ENCODE data around the gene C1orf105. TPM values are rescaled to one million over a fixed set of nuclear protein-coding genes. Genes with fewer than 3 reads are reported as not detected.
A peak's percentile ranks its signal among the peaks of the same experiment; 100 is the strongest.

C1orf105 gene
- total RNA-seq, 3 donors from 2014 or later = not detected

DNA sequence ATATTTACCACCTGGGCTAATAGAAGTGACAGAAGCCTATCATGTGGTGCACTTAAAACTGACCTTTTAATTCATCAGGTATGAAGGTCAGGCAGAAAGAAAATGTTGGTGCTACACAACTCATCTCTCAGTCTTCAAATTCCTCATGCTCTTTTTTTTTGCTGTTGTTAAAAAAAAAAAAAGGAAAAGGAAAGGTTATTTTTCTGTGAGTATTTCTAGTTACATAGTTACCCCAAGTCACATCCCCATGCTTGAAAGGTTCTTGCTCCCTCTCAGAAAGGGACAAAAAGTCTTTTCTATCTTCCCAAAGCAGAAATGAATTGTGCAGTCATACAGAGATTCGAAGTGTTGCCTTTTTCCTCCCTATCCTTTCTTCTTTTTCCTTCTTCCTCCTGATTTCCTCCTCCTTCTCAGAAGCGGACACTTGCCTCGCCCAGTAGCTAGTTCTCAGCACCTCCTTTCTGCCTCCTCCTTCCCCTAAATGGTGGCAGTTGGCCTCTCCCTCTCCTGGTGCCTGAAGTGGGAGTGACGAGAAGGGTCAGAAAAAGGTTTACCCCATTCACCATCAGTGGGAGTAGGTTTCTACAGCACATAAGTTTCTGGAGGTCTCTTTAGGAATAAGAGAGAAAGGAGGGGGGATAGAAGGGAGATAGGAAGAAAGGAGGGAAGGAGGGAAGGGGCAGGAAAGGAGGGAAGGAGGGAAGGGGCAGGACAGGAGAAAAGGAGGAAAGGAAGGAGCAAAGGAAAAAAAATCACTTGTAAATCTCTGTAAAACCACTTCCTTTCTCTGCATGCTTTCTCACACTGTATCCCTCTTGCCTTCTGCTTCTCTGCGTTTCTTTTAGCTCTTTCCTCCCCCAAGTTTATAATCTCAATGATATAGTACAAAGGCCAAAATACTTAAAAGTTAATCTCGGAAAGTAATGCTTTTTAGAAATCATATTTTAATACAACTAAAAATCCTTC is 20.4 kb upstream of the C1orf105 start:
- TF ChIP-seq, protein P1, sequence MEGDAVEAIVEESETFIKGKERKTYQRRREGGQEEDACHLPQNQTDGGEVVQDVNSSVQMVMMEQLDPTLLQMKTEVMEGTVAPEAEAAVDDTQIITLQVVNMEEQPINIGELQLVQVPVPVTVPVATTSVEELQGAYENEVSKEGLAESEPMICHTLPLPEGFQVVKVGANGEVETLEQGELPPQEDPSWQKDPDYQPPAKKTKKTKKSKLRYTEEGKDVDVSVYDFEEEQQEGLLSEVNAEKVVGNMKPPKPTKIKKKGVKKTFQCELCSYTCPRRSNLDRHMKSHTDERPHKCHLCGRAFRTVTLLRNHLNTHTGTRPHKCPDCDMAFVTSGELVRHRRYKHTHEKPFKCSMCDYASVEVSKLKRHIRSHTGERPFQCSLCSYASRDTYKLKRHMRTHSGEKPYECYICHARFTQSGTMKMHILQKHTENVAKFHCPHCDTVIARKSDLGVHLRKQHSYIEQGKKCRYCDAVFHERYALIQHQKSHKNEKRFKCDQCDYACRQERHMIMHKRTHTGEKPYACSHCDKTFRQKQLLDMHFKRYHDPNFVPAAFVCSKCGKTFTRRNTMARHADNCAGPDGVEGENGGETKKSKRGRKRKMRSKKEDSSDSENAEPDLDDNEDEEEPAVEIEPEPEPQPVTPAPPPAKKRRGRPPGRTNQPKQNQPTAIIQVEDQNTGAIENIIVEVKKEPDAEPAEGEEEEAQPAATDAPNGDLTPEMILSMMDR (IDR thresholded peaks at IDR 0.05) = no peak
- H3K4me1 ChIP-seq (ENCODE audit: low read depth) = peaks cover 15% of the 10 kb centered on the region
- DNase-seq = no peak
- H3K4me3 ChIP-seq = no peak overlapping the region
- intact Hi-C loops (cut with DNase I, micrococcal nuclease) = loop anchor here (10.0 kb wide), 2 partner anchors 255 to 395 kb away; no protein-coding TSS in a partner anchor
- peak; percentile 21 for ATAC-seq
- no peaks in the 10 kb centered on the region for H3K9me3 ChIP-seq
- no peaks in the 10 kb centered on the region for H3K36me3 ChIP-seq (ENCODE audit: low read depth)

DNA sequence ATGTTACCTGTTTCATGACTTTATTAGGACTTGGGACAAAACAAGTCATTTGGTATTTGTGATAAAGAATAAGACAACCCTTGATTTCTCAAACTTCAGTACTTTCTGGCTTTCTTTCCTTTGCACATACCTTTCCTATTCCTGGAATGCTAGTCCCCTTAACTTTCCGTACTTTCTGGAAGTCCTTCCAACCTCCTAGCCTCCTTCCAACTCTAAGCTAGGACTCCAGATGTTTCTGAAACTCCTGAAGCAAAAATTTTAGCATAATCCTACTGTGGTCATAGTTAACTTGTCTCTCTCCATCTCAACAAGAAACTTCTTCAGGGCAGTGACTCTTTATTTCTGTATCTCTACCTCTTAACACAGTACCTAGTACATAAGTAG is 19.8 kb upstream of the C1orf105 start:
- no peak for DNase-seq
- peaks cover 15% of the 10 kb centered on the region for H3K4me1 ChIP-seq (ENCODE audit: low read depth)
- no peaks in the 10 kb centered on the region for H3K36me3 ChIP-seq (ENCODE audit: low read depth)
- ATAC-seq = no peak
- TF ChIP-seq, protein P1 (IDR thresholded peaks at IDR 0.05) = no peak
- no peaks in the 10 kb centered on the region for H3K9me3 ChIP-seq
- H3K4me3 ChIP-seq = no peak overlapping the region
- intact Hi-C loops (cut with DNase I, micrococcal nuclease) = loop anchor here in 1 of 2 donors (10.0 kb wide), 1 partner anchor 396 kb away; no protein-coding TSS in a partner anchor

DNA sequence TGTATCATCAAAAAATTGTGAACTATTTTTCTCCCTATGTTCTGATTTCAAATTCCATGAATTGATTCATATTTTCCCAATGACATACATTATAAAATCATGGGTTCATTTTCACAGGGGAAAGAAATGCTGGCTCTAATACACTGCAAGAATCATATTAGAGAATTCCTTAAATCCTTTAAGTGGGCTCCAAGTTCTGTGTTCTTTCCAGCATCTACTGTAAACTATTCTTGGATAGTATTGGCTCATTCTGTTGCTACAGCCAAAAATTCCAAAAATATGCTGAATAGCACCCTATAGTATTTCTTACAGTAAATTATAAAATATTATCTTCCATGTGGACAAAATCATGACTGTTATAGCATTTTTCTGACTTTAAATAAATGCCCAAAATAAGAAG is 19.0 kb upstream of the C1orf105 start:
- intact Hi-C loops (cut with DNase I, micrococcal nuclease) = loop anchor here in 1 of 2 donors (10.0 kb wide), 1 partner anchor 397 kb away; no protein-coding TSS in a partner anchor
- no peaks in the 10 kb centered on the region for H3K9me3 ChIP-seq
- no peak for DNase-seq
- TF ChIP-seq, protein P1 (IDR thresholded peaks at IDR 0.05) = no peak
- H3K4me1 ChIP-seq (ENCODE audit: low read depth) = peaks cover 15% of the 10 kb centered on the region
- no peak overlapping the region for H3K4me3 ChIP-seq
- H3K36me3 ChIP-seq (ENCODE audit: low read depth) = no peaks in the 10 kb centered on the region
- no peak for ATAC-seq

DNA sequence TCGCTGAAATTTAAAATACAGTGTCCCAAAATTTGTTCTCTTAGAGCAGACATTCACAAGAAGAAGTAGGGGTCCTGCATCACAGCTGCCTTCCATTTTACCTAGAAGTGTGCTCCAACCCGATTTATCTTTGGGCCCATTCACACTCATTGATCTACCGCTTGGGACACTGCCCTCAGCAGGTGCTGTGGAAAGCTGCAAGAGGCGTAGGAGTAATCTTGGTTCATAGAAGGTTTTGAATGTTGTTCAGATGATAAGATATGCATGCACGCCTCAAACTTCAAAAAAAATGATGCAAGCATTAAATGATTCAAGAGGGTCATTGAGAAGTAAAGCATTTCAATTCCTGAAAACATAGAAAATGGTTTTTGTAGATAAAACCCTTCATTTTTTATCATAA is 18.6 kb upstream of the C1orf105 start:
- no peak overlapping the region for H3K4me3 ChIP-seq

DNA sequence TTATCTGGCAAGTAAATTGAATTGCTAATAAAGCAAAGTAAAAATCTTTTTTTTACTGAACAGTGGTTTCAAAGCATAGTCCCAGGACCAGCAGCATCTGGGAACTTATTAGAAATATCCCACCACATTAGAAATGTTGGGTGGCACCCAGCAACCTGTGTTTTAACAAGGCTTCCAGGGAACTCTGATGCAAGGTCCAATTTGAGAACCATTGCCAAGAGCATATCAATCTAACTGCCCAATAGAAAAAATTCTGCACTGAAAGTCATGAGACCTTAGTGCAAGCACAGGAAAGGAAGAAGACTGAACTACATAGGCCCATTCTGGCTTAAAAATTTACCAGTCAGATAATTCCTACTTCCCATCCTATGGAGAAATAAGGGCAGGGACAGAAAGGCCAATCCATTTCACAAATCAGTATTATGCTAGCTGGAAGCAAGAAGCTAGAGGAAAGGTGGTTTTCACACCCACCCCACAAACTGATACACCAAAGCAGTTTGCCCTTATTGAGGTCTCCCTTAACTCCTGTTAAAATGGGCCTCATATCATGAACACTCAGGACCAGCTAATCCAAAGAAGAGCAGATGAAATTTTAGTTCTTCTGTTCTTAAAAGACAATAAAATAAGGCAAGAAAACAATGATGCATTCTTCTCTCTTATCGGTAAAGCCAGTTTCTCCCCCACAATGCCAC is 17.5 kb upstream of the C1orf105 start:
- no peak overlapping the region for H3K4me3 ChIP-seq
- intact Hi-C loops (cut with DNase I, micrococcal nuclease) = loop anchor here in 1 of 2 donors (10.0 kb wide), 1 partner anchor 398 kb away; no protein-coding TSS in a partner anchor
- no peaks in the 10 kb centered on the region for H3K36me3 ChIP-seq (ENCODE audit: low read depth)
- no peaks in the 10 kb centered on the region for H3K9me3 ChIP-seq
- ATAC-seq (no peak), DNase-seq (no peak)
- H3K4me1 ChIP-seq (ENCODE audit: low read depth) = peaks cover 14% of the 10 kb centered on the region
- TF ChIP-seq, protein P1 (IDR thresholded peaks at IDR 0.05) = no peak

More for the DNA sequence above, 18.6 kb upstream of the C1orf105 start:
- H3K36me3 ChIP-seq (ENCODE audit: low read depth) = no peaks in the 10 kb centered on the region
- H3K9me3 ChIP-seq = no peaks in the 10 kb centered on the region
- no peak for ATAC-seq
- DNase-seq = no peak
- intact Hi-C loops (cut with DNase I, micrococcal nuclease) = loop anchor here in 1 of 2 donors (10.0 kb wide), 1 partner anchor 397 kb away; no protein-coding TSS in a partner anchor
- TF ChIP-seq, protein P1 (IDR thresholded peaks at IDR 0.05) = no peak
- peaks cover 15% of the 10 kb centered on the region for H3K4me1 ChIP-seq (ENCODE audit: low read depth)
